Measurements from ENCODE around the gene SRRM4. TPM values are rescaled to one million over a fixed set of nuclear protein-coding genes. Genes with fewer than 3 reads are reported as not detected.

Gene SRRM4
- total RNA-seq, 2 experiments from 2014 or later: not detected

DNA sequence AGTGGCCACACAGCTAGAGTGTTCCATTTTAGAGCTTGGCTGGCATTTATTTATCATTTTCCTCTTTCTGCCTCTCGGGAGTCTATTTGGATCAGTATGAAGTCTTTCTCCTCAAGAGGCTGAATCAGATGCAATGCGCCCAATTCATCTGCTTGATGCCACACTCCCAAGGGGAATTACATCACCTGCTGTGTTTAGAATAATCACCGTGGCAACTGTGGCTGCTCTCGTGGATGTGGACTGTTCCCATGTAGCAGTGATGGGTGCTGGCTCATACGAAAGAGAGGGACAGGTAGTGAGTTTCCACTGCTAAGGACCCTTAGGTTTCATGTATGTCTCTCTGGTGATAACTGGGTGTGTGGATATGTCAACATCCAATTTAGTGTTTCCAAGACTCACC lies 70.7 kb downstream of the SRRM4 start:
- H3K27ac Mint-ChIP-seq: no peak overlapping the region
- H3K4me1 Mint-ChIP-seq (ENCODE audit: low read depth): no peaks in the 10 kb centered on the region
- H3K9me3 Mint-ChIP-seq (ENCODE audit: insufficient read depth): no peaks in the 10 kb centered on the region
- ATAC-seq (no peak), DNase-seq (no peak)
- no peaks in the 10 kb centered on the region for H3K36me3 Mint-ChIP-seq (ENCODE audit: low read depth)
- CTCF ChIA-PET: no interaction called here
- POLR2A ChIA-PET: no interaction called here
- no peak overlapping the region for H3K4me3 Mint-ChIP-seq
- H3K27me3 Mint-ChIP-seq (ENCODE audit: low read depth): no peaks in the 10 kb centered on the region

DNA sequence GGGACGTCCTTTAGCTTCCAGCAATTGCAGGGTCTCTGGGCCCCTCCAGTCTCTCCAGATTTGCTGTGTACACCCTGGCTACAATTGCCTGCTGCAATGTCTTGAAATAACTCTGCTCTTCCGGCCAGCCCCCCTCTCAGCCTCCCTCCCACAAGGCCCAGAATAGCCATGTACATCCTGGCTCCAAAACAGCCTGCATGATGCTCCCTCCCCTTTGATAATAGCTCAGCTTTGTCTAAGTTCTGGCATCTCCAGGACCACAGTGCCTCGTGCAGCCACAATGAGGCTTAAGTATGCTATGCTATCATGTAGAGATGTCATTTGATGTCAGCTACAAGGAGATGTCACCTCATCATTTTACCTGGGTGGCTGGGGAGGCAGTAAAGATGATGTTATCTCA lies 74.6 kb downstream of the SRRM4 start:
- CTCF ChIA-PET: interaction anchor here (0.8 kb wide), 1 partner anchor 19 kb away, joined by 3 read pairs; no protein-coding TSS in a partner anchor
- no peak overlapping the region for H3K4me3 Mint-ChIP-seq
- no peak for ATAC-seq

DNA sequence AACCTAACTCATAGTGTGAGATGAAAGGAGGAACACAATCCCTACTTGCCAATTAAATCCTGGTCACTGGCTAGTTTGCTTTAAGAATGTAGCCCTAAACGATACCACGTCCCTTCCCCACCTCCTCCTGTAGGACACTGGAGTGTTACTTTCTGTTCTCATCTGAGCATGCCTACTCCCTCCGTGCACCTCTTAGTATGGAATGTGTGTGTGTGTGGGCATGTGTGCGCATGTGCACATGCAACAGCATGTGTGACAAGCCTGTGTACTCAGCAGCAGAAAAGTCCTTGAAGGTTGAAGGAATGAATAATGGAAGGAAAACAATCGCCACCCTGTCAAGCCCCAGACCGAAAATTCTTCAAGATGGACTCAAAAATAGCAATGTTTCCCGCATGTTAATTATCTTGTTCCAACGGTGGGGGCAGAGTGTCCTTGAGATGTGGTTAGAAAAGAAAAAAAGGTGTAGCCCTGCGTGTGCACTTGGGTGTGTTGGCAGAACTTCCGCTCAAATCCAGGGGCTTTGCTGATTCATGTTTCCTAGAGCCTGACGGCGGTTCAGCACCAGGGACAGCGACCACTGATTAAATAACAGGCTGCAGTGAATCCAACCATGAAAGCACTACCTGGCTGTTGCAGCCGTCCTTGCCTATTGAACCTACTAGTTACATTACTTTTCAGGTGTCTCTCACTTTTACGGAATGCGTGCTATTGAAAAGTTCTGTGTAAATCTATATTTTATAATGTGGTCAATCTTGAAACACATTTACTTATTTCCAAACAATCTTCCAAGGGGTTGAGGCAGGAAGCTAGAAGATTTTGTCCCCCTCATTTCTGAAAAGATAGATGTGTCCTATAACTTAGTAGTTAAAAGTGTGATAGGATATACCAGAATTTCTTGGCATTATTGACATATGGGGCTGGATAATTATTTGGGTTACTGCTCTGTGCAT lies 79.8 kb downstream of the SRRM4 start:
- H3K27ac Mint-ChIP-seq: no peak overlapping the region
- POLR2A ChIA-PET: no interaction called here
- no peaks in the 10 kb centered on the region for H3K9me3 Mint-ChIP-seq (ENCODE audit: insufficient read depth)
- no peak overlapping the region for H3K4me3 Mint-ChIP-seq
- ATAC-seq (no peak), DNase-seq (peak; percentile 66)
- H3K4me1 Mint-ChIP-seq (ENCODE audit: low read depth): no peaks in the 10 kb centered on the region
- CTCF ChIA-PET: no interaction called here
- no peaks in the 10 kb centered on the region for H3K27me3 Mint-ChIP-seq (ENCODE audit: low read depth)
- no peaks in the 10 kb centered on the region for H3K36me3 Mint-ChIP-seq (ENCODE audit: low read depth)

More for the DNA sequence above, 74.6 kb downstream of the SRRM4 start:
- no peak overlapping the region for H3K27ac Mint-ChIP-seq
- no peaks in the 10 kb centered on the region for H3K9me3 Mint-ChIP-seq (ENCODE audit: insufficient read depth)
- H3K36me3 Mint-ChIP-seq (ENCODE audit: low read depth): no peaks in the 10 kb centered on the region
- POLR2A ChIA-PET: no interaction called here
- no peaks in the 10 kb centered on the region for H3K27me3 Mint-ChIP-seq (ENCODE audit: low read depth)
- DNase-seq: no peak
- H3K4me1 Mint-ChIP-seq (ENCODE audit: low read depth): no peaks in the 10 kb centered on the region

GRCh38 chr12:119068129-119068856 lies 87.0 kb downstream of the SRRM4 start:
- ChIA-PET POLR2A (no interaction called here), CTCF (no interaction called here)
- ATAC-seq: no peak
- H3K36me3 Mint-ChIP-seq (ENCODE audit: low read depth): no peaks in the 10 kb centered on the region
- H3K4me1 Mint-ChIP-seq (ENCODE audit: low read depth): no peaks in the 10 kb centered on the region
- no peak overlapping the region for H3K4me3 Mint-ChIP-seq
- no peaks in the 10 kb centered on the region for H3K9me3 Mint-ChIP-seq (ENCODE audit: insufficient read depth)
- no peak for DNase-seq
- H3K27ac Mint-ChIP-seq: no peak overlapping the region
- H3K27me3 Mint-ChIP-seq (ENCODE audit: low read depth): no peaks in the 10 kb centered on the region

DNA sequence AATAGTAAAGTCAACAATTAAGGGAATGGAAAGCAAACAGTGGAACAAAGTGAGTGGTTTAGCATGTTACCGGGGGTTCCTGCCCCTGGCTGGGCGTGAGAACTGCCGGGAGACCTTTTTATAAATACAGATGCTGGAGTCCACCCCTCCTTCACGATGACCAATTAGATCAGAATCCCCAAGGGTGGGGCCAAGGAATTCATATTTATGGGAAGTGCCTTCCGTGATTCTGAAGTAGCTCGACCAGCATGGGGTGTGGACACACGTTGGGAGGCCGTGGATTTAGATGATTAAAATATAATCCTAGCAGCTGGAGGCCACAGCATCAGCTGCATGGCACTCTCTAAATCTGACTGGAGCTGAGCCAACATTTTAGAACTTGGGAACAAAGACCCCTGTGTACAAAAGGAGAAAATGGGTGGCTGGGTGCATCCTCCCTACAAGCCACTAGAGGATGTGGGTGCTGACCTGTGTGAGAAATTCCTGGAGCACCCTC lies 87.9 kb downstream of the SRRM4 start:
- ATAC-seq (no peak), DNase-seq (no peak)
- Mint-ChIP-seq H3K36me3 (ENCODE audit: low read depth) (no peaks in the 10 kb centered on the region), H3K27ac (no peak overlapping the region), H3K9me3 (ENCODE audit: insufficient read depth) (no peaks in the 10 kb centered on the region), H3K4me1 (ENCODE audit: low read depth) (no peaks in the 10 kb centered on the region), H3K27me3 (ENCODE audit: low read depth) (no peaks in the 10 kb centered on the region), H3K4me3 (no peak overlapping the region)
- CTCF ChIA-PET: no interaction called here
- POLR2A ChIA-PET: no interaction called here

DNA sequence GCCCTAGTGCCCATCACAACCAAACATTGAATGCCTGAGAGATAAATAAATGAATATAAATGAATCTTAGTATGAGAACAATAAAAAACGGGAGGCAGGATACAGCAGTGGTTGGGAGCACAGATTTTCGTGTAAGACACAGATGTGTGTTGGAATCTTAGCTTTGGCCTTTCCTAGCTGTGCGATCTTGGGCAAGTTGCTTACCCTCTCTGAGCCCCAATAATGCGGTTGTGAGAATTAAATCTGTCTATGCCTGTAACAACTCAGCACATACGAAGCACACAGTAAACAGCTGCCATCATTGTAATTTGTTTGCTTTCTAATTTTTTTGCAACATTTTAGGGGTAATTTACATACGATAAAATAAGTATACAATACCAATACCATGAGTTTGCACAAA lies 89.8 kb downstream of the SRRM4 start:
- H3K27ac Mint-ChIP-seq: no peak overlapping the region
- CTCF ChIA-PET: no interaction called here
- H3K27me3 Mint-ChIP-seq (ENCODE audit: low read depth): no peaks in the 10 kb centered on the region
- POLR2A ChIA-PET: no interaction called here
- H3K36me3 Mint-ChIP-seq (ENCODE audit: low read depth): no peaks in the 10 kb centered on the region
- no peaks in the 10 kb centered on the region for H3K4me1 Mint-ChIP-seq (ENCODE audit: low read depth)
- H3K9me3 Mint-ChIP-seq (ENCODE audit: insufficient read depth): no peaks in the 10 kb centered on the region
- no peak overlapping the region for H3K4me3 Mint-ChIP-seq
- DNase-seq: no peak
- no peak for ATAC-seq

DNA sequence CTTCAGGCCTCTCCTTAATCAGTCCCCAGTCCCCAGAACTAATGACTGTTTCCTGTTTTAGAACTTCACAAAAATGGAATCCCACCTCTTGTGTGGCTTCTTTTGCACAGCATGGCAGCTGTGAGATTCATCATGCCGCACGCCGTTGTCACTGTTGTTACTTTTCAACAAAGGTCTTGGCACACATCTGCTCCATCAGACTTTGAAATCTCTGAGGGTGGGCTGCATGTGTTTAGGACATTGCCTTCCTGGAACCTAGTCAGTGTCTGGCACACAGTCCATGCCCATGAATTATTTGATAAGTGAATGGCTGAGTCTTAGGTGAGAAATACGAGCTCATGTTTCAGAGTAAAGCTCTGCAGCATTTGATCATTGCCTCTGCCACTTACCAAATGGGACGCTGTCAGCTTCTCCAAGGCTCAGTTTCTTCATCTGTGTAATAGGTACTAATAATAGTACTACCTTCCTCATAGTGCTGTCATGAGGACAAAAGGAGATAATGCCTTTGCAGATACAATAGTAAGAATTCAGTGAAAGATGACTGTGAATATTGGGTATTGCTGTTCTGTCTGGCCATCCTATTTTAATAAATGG lies 90.4 kb downstream of the SRRM4 start:
- ChIA-PET CTCF (no interaction called here), POLR2A (no interaction called here)
- ATAC-seq (no peak), DNase-seq (no peak)
- no peaks in the 10 kb centered on the region for H3K4me1 Mint-ChIP-seq (ENCODE audit: low read depth)
- no peaks in the 10 kb centered on the region for H3K36me3 Mint-ChIP-seq (ENCODE audit: low read depth)
- H3K4me3 Mint-ChIP-seq: no peak overlapping the region
- no peak overlapping the region for H3K27ac Mint-ChIP-seq
- no peaks in the 10 kb centered on the region for H3K9me3 Mint-ChIP-seq (ENCODE audit: insufficient read depth)
- no peaks in the 10 kb centered on the region for H3K27me3 Mint-ChIP-seq (ENCODE audit: low read depth)

- no peaks in the 10 kb centered on the region for H3K27me3 Mint-ChIP-seq (ENCODE audit: low read depth)
- ChIA-PET CTCF (no interaction called here), POLR2A (no interaction called here)
- DNase-seq: no peak
- H3K4me1 Mint-ChIP-seq (ENCODE audit: low read depth): no peaks in the 10 kb centered on the region
- H3K36me3 Mint-ChIP-seq (ENCODE audit: low read depth): no peaks in the 10 kb centered on the region
- H3K4me3 Mint-ChIP-seq: no peak overlapping the region
- no peak overlapping the region for H3K27ac Mint-ChIP-seq
- no peaks in the 10 kb centered on the region for H3K9me3 Mint-ChIP-seq (ENCODE audit: insufficient read depth)
- ATAC-seq: no peak
Observed at GRCh38 chr12:119072440-119072839, 91.1 kb downstream of the SRRM4 start.

- CTCF ChIA-PET: no interaction called here
Observed at GRCh38 chr12:119075222-119075787, 94.0 kb downstream of the SRRM4 start.

DNA sequence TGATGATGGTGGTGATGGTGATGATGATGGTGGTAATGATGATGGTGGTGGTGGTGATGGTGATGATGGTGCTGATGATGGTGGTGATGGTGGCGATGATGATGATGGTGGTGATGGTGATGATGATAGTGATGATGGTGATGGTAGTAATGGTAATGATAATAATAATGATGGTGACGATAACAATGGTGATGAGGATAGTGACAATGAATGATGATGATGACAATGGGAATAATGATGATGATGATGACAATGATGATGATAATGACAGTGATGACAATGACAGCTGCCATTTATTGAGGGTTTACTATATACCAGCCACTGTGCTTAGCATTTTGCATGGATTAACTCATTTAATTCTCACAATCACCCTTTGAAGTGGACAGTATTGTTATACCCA lies 94.6 kb downstream of the SRRM4 start:
- Mint-ChIP-seq H3K27ac (no peak overlapping the region), H3K4me1 (ENCODE audit: low read depth) (no peaks in the 10 kb centered on the region), H3K36me3 (ENCODE audit: low read depth) (no peaks in the 10 kb centered on the region), H3K4me3 (no peak overlapping the region), H3K9me3 (ENCODE audit: insufficient read depth) (no peaks in the 10 kb centered on the region), H3K27me3 (ENCODE audit: low read depth) (no peaks in the 10 kb centered on the region)
- ATAC-seq: no peak
- DNase-seq: no peak
- ChIA-PET CTCF (no interaction called here), POLR2A (no interaction called here)

More at GRCh38 chr12:119075222-119075787, 94.0 kb downstream of the SRRM4 start:
- no peaks in the 10 kb centered on the region for H3K27me3 Mint-ChIP-seq (ENCODE audit: low read depth)
- no peak overlapping the region for H3K4me3 Mint-ChIP-seq
- no peaks in the 10 kb centered on the region for H3K36me3 Mint-ChIP-seq (ENCODE audit: low read depth)
- POLR2A ChIA-PET: no interaction called here
- H3K9me3 Mint-ChIP-seq (ENCODE audit: insufficient read depth): no peaks in the 10 kb centered on the region
- ATAC-seq (no peak), DNase-seq (no peak)
- H3K4me1 Mint-ChIP-seq (ENCODE audit: low read depth): no peaks in the 10 kb centered on the region
- H3K27ac Mint-ChIP-seq: no peak overlapping the region

- H3K36me3 Mint-ChIP-seq (ENCODE audit: low read depth): no peaks in the 10 kb centered on the region
- ChIA-PET POLR2A (no interaction called here), CTCF (no interaction called here)
- no peaks in the 10 kb centered on the region for H3K9me3 Mint-ChIP-seq (ENCODE audit: insufficient read depth)
- ATAC-seq (no peak), DNase-seq (no peak)
- H3K27me3 Mint-ChIP-seq (ENCODE audit: low read depth): no peaks in the 10 kb centered on the region
- no peaks in the 10 kb centered on the region for H3K4me1 Mint-ChIP-seq (ENCODE audit: low read depth)
- H3K27ac Mint-ChIP-seq: no peak overlapping the region
- H3K4me3 Mint-ChIP-seq: no peak overlapping the region
Observed at GRCh38 chr12:119079530-119079929, 98.2 kb downstream of the SRRM4 start.

- DNase-seq (no peak), ATAC-seq (no peak)
- Mint-ChIP-seq H3K9me3 (ENCODE audit: insufficient read depth) (no peaks in the 10 kb centered on the region), H3K36me3 (ENCODE audit: low read depth) (no peaks in the 10 kb centered on the region), H3K27me3 (ENCODE audit: low read depth) (no peaks in the 10 kb centered on the region), H3K4me3 (no peak overlapping the region), H3K27ac (no peak overlapping the region), H3K4me1 (ENCODE audit: low read depth) (no peaks in the 10 kb centered on the region)
- ChIA-PET POLR2A (interaction anchor here (0.6 kb wide), 1 partner anchor 256 kb away, joined by 3 read pairs; no protein-coding TSS in a partner anchor), CTCF (no interaction called here)
Observed at GRCh38 chr12:119082016-119082415, 100.7 kb downstream of the SRRM4 start.

All from activated CD8-positive, alpha-beta T cell treated with anti-CD3 and anti-CD28 coated beads, Interleukin-2, amount 10 ng/mL, durations not matched to agents 7 days and 5 days (primary cell).